ENCODE data around the gene EYS.

The EYS gene

GRCh38 chr6:65707126-65707826 lies at the start of gene EYS:
TSS of gene EYS (minus strand) at chr6:65707226. CDS start at chr6:65495410, 211,816 bp downstream.
- no peaks in the 10 kb centered on the region for H3K4me1 ChIP-seq
- H3K79me2 ChIP-seq = no peaks in the 10 kb centered on the region
- H3K9ac ChIP-seq = no peak within 1 kb of the TSS
- no peak within 1 kb of the TSS for H3K4me2 ChIP-seq (ENCODE audit: low read length)
- no peak within 1 kb of the TSS for H3K27ac ChIP-seq
- H2AFZ ChIP-seq = no peak within 1 kb of the TSS
- TF ChIP-seq, protein P1, sequence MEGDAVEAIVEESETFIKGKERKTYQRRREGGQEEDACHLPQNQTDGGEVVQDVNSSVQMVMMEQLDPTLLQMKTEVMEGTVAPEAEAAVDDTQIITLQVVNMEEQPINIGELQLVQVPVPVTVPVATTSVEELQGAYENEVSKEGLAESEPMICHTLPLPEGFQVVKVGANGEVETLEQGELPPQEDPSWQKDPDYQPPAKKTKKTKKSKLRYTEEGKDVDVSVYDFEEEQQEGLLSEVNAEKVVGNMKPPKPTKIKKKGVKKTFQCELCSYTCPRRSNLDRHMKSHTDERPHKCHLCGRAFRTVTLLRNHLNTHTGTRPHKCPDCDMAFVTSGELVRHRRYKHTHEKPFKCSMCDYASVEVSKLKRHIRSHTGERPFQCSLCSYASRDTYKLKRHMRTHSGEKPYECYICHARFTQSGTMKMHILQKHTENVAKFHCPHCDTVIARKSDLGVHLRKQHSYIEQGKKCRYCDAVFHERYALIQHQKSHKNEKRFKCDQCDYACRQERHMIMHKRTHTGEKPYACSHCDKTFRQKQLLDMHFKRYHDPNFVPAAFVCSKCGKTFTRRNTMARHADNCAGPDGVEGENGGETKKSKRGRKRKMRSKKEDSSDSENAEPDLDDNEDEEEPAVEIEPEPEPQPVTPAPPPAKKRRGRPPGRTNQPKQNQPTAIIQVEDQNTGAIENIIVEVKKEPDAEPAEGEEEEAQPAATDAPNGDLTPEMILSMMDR (IDR thresholded peaks at IDR 0.05) = no peak
- H3K27me3 ChIP-seq (ENCODE audit: control insufficient read depth, insufficient read depth, low read length) = no peaks in the 10 kb centered on the region
- H3K9me3 ChIP-seq (ENCODE audit: control insufficient read depth, low read length) = no peaks in the 10 kb centered on the region
- H3K4me3 ChIP-seq (ENCODE audit: low read depth, low read length) = no peak within 1 kb of the TSS
- H3K36me3 ChIP-seq (ENCODE audit: control insufficient read depth, insufficient read depth, low read length) = no peaks in the 10 kb centered on the region

DNA sequence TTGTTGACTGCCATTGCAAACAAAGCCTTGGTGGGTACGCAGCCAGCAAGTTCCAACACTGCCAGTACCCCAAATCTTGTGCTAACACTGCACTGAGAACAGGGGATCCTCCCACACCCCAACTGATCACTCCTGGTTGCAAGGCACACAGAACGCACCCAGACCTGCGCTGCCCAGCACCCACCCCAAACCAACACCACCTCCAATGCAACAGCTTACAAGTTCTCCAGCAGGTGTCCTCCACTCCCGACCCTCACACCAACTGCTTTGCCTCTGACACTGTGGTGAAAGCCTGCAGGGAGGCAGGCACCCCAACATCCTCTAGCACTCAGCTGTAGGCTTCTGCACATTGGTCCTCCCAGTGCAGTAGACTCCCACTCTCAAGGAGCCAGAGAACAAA lies 39.3 kb upstream of the EYS start:
- TF ChIP-seq, protein P1 (IDR thresholded peaks at IDR 0.05) = no peak
- Histone ChIP-seq H3K4me3 (ENCODE audit: low read depth, low read length) (no peak overlapping the region), H3K4me1 (no peaks in the 10 kb centered on the region), H3K4me2 (ENCODE audit: low read length) (no peak overlapping the region), H3K79me2 (no peaks in the 10 kb centered on the region), H3K9me3 (ENCODE audit: control insufficient read depth, low read length) (no peaks in the 10 kb centered on the region), H3K9ac (no peak overlapping the region), H3K36me3 (ENCODE audit: control insufficient read depth, insufficient read depth, low read length) (no peaks in the 10 kb centered on the region), H3K27ac (no peak overlapping the region), H3K27me3 (ENCODE audit: control insufficient read depth, insufficient read depth, low read length) (no peaks in the 10 kb centered on the region), H2AFZ (no peak overlapping the region)

- no peaks in the 10 kb centered on the region for H3K27me3 ChIP-seq (ENCODE audit: control insufficient read depth, insufficient read depth, low read length)
- H3K36me3 ChIP-seq (ENCODE audit: control insufficient read depth, insufficient read depth, low read length) = no peaks in the 10 kb centered on the region
- no peaks in the 10 kb centered on the region for H3K9me3 ChIP-seq (ENCODE audit: control insufficient read depth, low read length)
- H3K4me3 ChIP-seq (ENCODE audit: low read depth, low read length) = no peak overlapping the region
- no peaks in the 10 kb centered on the region for H3K4me1 ChIP-seq
- no peak overlapping the region for H3K9ac ChIP-seq
- TF ChIP-seq, protein P1 (IDR thresholded peaks at IDR 0.05) = no peak
- H3K4me2 ChIP-seq (ENCODE audit: low read length) = no peak overlapping the region
- no peaks in the 10 kb centered on the region for H3K79me2 ChIP-seq
- no peak overlapping the region for H3K27ac ChIP-seq
- H2AFZ ChIP-seq = no peak overlapping the region
Observed at GRCh38 chr6:65745614-65746013, 38.6 kb upstream of the EYS start.

- H3K79me2 ChIP-seq = no peaks in the 10 kb centered on the region
- no peak overlapping the region for H2AFZ ChIP-seq
- TF ChIP-seq, protein P1 (IDR thresholded peaks at IDR 0.05) = no peak
Observed at GRCh38 chr6:65728879-65729479, 22.0 kb upstream of the EYS start.

DNA sequence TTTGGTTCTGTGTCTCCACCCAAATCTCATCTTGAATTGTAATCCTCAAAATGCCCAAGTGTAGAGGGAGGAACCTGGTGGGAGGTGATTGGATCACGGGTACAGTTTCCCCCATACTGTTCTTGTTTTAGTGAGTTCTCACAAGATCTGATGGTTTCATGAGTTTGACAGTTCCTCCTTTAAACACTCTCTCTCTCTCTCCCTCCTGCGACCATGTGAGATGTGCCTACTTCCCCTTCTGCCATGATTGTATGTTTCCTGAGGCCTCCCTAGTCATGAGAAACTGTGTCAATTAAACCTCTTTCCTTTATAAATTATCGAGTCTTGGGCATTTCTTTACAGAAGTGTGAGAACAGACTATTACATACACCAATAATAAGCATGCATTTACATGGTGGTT lies 12.1 kb upstream of the EYS start:
- no peaks in the 10 kb centered on the region for H3K79me2 ChIP-seq
- no peaks in the 10 kb centered on the region for H3K9me3 ChIP-seq (ENCODE audit: control insufficient read depth, low read length)
- no peaks in the 10 kb centered on the region for H3K4me1 ChIP-seq
- no peak overlapping the region for H3K27ac ChIP-seq
- H3K36me3 ChIP-seq (ENCODE audit: control insufficient read depth, insufficient read depth, low read length) = no peaks in the 10 kb centered on the region
- no peak overlapping the region for H3K4me3 ChIP-seq (ENCODE audit: low read depth, low read length)
- no peak overlapping the region for H3K9ac ChIP-seq
- H3K4me2 ChIP-seq (ENCODE audit: low read length) = no peak overlapping the region
- H2AFZ ChIP-seq = no peak overlapping the region
- no peaks in the 10 kb centered on the region for H3K27me3 ChIP-seq (ENCODE audit: control insufficient read depth, insufficient read depth, low read length)
- TF ChIP-seq, protein P1 (IDR thresholded peaks at IDR 0.05) = no peak

More at GRCh38 chr6:65728879-65729479, 22.0 kb upstream of the EYS start:
- H3K4me2 ChIP-seq (ENCODE audit: low read length) = no peak overlapping the region
- no peaks in the 10 kb centered on the region for H3K9me3 ChIP-seq (ENCODE audit: control insufficient read depth, low read length)
- no peak overlapping the region for H3K9ac ChIP-seq
- no peak overlapping the region for H3K27ac ChIP-seq
- no peaks in the 10 kb centered on the region for H3K36me3 ChIP-seq (ENCODE audit: control insufficient read depth, insufficient read depth, low read length)
- no peak overlapping the region for H3K4me3 ChIP-seq (ENCODE audit: low read depth, low read length)
- no peaks in the 10 kb centered on the region for H3K4me1 ChIP-seq
- H3K27me3 ChIP-seq (ENCODE audit: control insufficient read depth, insufficient read depth, low read length) = no peaks in the 10 kb centered on the region

All from parathyroid adenoma (tissue), 2 donors.